GM21528 (cell line): Measurements from ENCODE around the gene INSRR.

ENCODE experiments used
- ATAC-seq: cut with Tn5 transposase; IDR thresholded peaks from one replicate; pipeline ENCODE4 v1.9.1; 2021; ENCODE audit warnings: mild to moderate bottlenecking, moderate library complexity; ENCODE audit not compliant: unreplicated experiment, low FRiP score

The INSRR gene

DNA sequence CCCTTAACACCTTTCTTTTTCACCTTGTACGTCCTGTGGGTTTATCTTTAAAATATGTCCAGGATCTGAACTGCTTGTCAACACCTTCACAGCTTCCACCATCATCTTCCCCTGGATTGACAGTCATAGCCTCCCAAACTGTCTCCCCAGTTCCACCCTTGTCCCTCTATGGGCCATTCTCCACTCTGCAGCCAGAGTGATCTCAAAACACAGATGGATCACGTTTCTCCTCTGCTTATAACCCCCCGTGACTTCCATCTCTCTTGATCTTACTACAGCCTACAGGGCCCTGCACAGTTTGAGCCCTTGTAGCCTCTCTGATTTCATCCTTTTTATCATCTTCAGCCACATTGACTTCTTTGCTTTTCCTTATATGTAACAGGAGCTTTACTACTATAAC, 4.3 kb downstream of the INSRR start:
- no peak for ATAC-seq

DNA sequence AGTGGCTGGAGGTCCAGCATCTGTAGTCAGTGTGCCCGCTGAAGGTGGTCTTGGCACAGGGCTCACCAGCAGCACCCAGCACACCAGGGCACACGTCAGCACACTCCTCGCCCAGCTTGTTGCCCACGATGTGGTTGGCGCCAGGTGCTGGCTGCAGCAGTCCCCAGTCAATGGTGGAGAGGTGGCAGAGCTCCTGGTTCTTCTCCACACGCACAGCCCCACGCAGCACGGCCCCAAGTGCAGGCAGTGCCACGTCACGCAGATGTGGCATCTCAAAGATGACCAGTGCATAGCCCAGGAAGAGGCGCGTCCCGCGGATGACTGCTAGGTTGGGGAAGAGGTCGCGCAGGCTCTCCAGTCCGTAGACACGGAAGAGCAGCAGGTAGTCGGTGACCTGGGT, 5.2 kb downstream of the INSRR start:
- no peak for ATAC-seq

DNA sequence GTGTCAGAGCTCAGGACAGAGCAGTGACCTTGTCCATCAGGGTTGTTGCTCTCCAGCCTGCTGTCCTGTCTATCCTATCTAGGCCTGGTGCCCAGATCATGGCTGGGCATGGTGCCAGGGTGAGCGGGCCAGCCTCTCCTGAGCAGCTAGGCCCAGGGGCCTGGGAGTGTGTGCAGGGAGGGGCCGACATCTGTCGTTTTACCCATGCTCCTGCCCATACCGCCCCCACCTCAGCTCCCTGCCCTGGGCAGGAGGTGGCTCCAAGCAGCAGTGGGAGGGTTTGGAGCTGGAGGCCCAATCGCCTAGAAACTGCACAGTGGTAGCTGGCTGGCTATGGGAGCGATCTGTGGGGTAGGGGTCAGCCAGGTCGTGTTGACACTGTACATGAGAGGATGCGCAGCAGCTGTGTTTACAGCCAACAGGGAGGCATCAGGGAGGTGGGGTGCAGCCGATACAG, 6.5 kb downstream of the INSRR start:
- ATAC-seq: no peak

DNA sequence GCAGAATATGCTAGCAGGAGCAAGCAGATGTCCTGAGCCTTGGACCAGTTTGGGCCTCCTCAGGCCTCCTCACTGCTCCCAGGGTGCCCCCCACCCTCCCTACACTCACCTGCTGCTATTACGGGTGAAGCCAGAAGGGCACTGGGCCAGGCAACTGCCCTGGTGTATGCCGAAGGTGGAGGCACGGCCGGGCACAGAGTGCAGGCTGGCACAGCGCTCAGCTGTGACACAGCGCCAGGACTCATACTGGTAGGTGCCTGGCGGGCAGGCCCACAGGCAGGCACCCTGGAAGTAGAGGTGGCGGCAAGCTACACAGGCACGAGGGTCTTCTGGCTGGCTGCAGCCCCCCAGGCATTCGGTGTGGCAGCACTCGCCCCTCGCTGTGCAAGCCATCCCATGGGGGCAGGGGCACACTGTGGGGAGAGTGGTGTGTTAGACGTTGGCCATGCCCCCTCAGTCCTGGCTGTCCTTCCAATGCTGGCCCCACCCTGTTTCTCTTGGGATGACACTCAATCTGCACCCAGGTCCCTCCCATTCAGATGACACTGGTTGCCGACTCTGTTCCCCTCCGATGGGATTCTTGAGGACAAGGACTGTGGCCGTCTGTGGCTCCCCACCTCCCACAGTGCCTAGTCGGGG, 7.0 kb downstream of the INSRR start:
- no peak for ATAC-seq

DNA sequence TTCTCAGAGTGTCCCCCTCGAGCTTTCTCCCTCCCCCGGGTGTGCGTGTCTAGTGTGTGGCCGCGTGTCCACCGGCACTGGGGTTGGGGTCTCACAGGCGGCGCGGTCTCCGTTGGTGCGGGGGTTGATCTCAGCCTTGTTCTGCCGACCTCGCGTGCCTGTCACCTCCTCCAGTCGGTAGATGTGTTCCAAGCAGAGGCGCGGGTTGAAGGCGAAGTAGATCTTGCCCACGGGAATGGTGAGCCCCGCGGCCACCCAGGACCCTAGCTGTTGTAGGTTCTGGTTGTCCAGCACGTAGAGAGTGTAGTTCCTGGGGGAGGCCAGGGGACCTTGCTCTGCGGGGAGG, 9.8 kb downstream of the INSRR start:
- no peak for ATAC-seq

DNA sequence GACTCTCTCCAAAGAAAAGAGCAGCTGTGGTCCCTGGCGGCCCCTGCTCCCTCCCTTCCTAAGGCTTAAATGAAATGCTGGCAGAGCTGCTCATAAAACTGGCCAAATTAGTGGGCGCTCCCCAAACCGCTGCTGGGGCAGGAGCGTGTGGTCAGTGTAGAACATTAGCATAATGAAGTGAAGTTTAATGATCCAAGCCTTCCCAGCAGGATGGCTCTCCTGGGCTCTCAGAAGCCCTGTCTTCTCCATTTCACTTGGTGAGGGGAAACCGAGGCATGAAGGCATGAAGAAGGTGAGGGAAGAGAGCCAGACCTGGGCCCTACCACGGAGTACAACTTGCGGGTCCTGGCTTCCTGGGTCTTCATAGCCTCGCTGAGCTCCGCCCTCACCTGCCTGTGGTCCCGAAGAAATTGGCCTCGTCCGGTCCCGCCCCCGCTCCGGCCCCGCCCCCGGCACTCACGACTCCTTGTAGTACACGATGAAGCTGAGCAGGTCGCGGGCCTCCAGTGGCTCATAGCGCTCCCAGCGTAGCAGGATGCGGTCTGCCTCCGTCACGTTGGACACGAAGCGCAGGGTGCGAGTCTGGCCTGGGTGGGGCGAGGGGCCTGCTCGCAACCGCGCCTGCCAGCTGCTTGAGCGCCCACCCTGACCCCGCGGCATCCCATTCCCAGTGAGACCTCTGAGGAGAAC, 10.3 kb downstream of the INSRR start:
- no peak for ATAC-seq

DNA sequence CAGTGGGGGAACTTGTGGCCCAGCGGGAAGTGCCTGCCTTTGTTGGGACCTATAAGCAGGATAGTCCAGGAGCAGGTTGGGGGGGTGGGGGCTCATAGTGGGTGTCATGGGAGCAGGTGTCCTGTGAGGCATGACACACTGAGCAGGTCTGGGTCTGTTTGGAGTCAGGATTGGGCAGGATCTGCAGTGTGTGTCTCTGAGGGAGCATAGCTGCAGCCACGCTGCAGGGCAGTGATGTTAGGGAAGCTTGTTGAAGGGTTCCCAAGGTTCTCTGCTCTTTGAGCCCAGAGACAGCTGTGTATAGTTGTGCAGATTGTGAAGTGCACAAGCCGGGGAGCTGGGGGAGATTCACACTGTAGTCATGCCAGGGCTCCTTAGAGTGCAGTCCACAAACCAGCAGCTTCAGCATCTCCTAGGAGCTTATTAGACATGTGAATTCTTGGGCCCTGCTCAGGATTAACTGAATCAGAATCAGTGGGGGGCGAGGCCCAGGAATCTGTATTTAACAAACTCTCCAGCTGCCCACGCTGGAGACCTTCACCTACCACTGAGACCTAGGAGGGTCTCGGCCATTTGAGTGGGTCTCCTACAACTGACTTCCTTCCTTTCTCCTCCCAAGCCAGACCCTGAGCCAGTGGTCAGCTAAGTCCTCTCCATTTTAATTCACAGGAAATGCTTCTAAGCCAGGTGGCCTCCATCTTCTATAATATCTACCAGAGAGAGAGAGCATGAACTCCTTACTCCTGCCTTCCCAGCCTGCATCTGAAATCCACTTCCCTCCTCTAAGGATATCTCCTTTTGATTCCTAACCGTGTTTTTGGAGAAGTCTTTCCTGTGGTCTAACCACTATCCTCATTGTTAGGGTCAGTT, 11.1 kb downstream of the INSRR start:
- ATAC-seq: no peak

DNA sequence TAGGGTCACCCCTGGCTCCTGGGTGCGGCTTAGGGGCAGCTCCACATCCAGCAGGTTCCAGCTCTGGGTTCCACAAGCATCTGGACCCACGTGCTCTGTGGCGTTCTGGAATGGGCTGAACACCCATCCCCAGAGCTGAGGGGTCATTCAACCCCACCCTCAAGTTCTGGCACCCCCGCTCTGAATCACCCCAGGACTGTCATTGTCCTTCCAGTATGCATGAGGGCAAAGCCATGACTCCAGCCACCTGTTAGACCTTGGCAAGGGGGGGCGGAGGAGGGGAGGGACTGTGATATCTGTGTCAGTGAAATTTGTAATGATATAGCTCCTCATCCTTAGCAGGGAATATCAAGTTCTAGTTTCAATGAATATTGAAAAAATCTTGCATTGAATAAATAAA, 12.3 kb downstream of the INSRR start:
- no peak for ATAC-seq

DNA sequence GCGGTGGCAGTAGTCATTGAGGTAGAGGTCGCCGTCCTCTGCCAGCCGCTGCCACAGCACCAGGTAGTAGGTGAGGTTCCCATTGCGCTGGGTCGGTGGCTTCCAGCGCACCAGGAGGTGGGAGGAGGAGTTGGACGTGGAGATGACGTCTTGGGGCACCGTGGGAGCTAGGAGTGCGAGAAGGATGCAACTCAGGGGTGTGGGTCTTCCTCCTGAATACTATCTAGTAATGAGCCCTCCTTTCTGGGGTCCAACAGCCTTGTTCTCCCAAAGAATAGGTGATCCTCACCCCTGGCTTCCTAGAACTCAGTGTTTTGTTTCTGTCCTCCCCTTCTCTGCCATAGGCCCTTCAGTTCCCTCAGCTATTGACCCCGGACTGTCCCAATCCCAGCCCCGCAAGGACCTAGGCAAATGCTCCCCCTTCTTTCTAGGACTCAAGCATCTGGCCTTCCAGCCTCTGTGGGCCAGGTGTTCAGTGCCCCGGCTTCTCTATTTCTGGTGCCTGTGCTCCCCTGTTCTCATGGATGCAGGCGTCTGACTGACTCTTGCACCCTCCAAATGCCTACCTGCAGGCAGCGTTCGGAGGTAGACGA, 12.9 kb downstream of the INSRR start:
- no peak for ATAC-seq

DNA sequence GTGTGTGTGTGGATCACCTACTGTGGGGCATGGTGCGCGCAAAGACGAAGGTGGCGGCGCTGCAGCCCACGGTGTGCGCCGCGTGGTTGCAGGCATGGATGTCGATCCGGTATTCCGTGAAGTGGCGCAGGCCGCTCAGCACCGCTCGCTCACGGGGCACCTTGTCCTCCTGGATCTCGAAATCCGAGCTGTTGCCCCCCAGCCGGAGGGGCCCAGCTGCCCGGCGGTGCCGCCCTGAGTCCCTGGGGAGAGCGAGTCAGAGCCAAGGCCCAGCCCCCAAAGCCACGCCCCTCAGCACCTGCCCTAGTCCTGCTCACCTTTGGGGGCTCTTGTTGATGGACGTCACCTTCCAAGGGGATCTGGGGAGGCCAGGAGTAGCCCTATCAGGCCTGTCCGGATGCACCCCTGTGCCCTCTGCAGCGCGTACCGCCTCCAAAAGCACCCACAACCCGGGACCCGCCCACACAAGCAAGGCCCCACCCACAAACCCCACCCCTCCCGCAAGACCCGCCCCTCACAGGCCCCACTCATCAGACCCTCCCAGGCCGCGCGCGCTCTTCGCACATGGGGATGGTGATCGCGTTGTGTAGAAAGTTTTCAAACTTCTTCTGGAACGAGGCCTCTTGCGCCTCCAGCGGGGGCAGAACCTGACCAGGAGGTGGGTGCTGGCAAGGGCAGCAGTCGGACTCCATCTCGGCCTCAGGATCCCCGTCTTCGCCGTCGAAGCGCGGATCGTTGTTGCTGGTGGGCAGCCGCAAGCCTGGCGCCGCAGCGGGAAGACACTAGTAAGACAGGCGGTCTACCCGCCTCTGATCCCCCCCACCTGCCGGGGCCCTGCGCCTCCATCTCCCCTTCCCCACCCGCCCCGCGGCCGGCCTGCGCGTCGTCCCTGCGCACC, 13.6 kb downstream of the INSRR start:
- no peak for ATAC-seq

DNA sequence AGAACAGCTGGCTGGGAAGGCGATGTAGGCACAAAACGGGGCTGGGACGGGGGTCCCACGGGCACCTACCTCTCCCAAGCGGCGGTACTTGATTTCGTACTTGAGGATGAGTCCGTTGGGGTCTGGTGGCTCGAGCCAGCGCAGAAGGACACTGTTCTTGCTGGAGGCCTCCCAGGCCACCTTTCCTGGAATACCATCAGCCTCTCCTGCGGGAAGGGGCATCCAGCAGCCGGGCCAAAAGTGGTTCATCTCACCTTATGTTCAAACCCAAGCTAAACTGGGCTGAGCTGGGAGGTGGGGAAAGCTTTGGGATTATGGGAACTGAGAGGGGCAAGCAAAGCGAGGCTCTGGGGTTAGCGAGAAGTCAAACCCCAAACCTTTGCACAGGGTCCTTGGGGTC, 14.3 kb downstream of the INSRR start:
- no peak for ATAC-seq

DNA sequence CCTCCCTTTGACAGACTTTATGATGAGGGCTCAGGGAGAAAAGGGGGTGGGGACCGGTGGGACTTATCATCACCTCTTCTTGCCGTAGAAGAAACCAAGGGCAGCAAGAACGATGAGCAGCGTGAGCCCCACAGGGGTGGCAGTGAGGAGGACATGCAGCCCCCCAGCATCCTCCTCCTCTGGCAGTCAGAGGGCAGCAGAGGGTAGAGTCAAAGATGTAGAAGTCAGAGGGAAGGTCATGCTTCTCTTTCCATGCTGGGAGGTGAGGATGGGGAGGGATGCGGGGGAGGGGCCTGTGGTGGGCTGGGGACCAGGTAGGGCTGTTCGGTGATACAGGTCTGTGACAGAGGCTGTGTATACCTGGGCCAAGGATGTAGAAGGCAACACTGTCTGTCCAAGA, 14.8 kb downstream of the INSRR start:
- ATAC-seq: no peak

DNA sequence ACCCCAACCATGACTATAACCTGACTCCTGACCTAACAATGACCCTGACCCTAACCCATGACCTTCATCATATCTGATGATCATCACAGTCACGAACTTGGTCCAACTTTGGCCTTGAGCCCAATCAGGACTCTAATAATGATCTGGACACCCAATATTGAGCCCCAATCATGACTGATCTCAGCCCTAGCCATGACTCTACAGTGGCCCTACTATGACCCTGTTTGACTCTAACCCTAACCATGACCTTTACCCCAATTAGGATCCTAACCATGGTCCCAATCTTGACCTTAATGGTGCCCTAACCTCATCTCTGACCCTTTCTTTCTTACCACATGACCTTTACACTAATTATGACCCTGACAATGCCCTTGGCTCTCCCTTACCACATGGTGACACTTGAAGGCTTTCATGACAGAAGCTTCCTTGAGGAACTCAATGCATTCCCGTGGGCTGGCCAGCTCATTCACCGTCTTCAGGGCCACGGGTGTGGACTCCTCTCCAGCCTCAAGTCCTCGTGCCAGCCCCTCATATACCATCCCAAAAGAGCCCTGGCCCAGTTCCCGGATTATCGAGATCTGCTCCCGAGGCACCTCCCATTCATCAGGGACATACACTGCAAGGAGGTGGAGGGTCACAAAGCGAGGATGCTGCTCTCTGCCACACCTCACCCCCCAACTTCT, 16.2 kb downstream of the INSRR start:
- ATAC-seq: no peak

DNA sequence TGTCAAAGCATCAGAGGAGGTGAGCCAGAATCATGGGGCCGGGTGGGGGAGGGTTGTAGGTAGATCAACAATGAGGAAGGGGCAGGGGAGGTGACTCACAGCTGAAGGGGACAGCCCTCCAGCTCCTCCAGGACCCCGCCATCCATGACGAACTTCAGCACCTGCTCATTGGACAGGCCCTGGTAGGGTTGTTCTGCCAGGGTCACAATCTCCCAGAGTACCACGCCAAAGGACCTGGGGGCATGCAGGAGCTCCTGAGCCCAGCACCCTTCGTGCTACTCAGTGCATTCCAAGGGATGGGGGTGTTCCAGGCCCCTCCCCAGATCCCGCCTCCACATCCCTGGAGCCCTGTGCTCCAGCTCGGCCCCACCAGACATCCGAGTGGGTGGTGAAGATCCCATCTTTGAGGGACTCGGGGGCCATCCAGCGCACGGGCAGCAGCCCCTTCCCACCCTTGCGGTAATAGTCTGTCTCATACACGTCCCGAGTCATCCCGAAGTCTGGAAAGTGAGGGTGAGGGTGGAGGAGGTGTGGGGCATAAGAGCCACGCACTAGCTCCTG, 17.5 kb downstream of the INSRR start:
- no peak for ATAC-seq

DNA sequence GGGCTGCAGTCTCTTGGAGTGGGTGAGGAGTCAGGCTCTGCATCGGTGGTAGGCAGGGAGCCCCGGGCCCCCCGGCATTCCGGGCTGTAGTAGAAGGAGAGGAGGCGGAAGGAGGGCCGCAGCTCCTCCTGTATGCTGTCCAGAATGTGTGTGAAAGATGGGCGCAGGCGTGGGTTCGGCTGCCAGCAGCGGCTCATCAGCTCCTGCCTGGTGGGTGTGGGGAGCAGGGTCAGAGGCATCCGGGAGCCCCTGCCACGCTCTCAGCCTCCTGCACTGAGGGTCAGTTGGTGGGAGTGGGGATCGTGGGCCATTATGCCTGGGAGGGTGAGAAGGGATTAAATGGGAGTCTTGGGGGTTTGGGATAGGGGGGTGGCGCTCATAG, 18.0 kb downstream of the INSRR start:
- ATAC-seq: no peak

DNA sequence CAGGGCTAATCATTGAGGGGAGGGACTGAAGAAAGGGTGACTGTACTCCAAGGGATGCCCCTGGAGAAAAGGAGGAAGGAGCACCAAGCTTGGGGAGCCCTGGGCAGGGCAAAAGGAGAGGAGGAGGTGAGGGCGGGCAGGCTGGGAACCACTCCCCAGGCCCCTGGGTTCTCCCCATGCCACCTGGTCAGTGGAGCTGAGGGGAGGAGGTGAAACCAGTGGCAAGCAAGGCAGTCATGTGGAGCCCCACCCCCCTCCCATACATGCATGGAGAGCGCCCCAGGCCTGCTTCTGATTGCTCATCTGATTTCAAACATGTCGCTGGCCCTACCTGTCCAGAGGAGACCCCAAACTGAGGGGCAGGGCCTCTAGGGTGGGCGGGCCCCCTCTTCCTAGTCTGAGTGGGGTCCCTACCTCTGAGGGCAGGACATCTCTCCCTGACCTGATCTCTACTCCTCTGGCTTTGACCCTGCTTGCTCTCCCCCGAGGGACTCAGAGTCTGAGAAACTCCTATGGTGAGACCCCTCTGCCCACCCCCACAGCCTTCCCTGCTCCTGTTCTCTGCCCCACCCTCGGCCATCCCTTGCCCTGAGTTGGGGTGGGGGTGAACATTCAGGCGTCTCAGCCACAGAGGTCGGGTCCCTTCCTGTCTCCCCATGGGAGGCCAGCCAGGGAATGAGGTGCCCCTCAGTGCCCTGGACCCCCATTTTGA, 18.6 kb downstream of the INSRR start:
- no peak for ATAC-seq

DNA sequence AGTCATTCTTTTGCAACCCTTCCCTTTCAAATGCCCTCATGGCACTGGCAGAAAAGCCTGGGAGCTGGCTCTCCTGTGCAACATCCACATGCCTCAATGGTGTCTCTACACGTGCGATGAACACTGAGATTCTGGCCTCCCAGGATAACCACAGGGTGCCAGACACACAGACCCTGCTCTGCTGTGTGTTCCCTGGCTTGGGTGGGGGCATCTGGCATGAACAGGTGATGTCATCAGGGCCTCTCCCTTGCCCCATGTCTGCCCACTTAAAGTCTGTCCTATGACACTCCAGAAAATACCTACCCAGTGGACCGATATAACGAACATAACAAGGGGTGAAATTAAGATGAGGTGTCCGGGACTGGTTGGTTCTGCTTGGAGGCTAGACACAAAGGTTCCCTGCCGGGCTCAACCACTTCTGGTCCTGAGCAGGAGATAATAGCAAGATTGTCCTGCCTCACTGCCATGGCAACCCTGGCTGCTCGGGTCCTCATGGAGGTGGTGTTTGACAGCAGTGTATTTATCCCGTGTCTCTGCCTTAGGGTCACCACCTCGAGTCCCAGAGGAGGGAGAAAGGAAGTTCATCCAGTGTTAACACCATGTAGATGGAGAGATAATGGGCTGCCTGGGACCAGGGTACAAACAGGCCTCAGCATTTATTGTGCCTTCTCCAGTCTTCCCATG, 19.3 kb downstream of the INSRR start:
- ATAC-seq: no peak

DNA sequence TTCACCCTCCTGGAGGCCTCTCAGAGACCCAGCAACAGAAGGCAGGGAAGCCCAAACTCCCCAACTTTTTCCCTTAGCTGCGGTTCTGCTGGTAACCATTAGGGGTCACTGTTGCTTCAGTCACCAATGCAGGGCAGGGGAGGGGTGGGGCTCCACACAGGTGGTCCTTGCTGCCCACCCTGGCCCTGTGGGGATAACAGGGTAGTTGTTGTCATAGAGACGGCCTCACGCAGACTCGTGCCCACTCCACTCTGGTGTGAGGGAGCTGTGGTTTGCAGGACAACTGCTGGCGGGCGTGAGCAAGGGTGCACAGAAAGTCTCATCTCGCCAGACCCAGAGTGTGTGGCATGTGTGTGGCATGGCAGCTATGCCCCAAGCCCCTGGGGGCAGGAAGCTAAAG, 19.9 kb downstream of the INSRR start:
- no peak for ATAC-seq
